IMR-90 (cell line): ENCODE measurements around the gene METTL17. TPM values are rescaled to one million over a fixed set of nuclear protein-coding genes. Genes with fewer than 3 reads are reported as not detected.

Experiments
- ATAC-seq: fragments of 200-7000 bp; cut with Tn5 transposase; 2 replicates; pipeline ENCODE4 v1.9.1; 2020; ENCODE audit warnings: low read depth, mild to moderate bottlenecking, moderate library complexity
- BruUV-seq: library from RNA; stranded (reverse); fragments of 400-500 nt; replicated peaks from 2 replicates; lab custom pipeline; 2021; lab: Mats Ljungman, UMichigan
- CTCF ChIA-PET: fragments of 300-600 bp; formaldehyde crosslinking; extraction: SDS; loops from one replicate; lab custom pipeline; 2021; ENCODE audit warnings: antibody characterized with exemption; lab: Yijun Ruan, JAX
- POLR2A ChIA-PET: fragments of 300-600 bp; sonication (Branson Sonifier 250); formaldehyde crosslinking; loops from one replicate; lab custom pipeline; 2022; ENCODE audit warnings: antibody characterized with exemption; ENCODE audit not compliant: unreplicated experiment; lab: Charles Lee
- DNase-seq: peaks from one replicate; pipeline ENCODE4 v3.0.0; 2013
- H2AFZ ChIP-seq: replicated peaks from 2 replicates; pipeline ENCODE3; 2013; ENCODE audit warnings: low read length, mild to moderate bottlenecking; ENCODE audit not compliant: poor library complexity
- H2AK5ac ChIP-seq: 2 replicates; pipeline ENCODE4 v1.6.1; 2013; ENCODE audit warnings: low read depth, low read length, inconsistent platforms
- H2AK9ac ChIP-seq: replicated peaks from 2 replicates; pipeline ENCODE3; 2013; ENCODE audit warnings: mild to moderate bottlenecking, low read depth, low read length, moderate library complexity; ENCODE audit not compliant: poor library complexity
- H2BK120ac ChIP-seq: 2 replicates; pipeline ENCODE4 v1.6.1; 2013; ENCODE audit warnings: low read depth, low read length, inconsistent platforms
- H2BK15ac ChIP-seq: 3 replicates; pipeline ENCODE4 v1.6.1; 2013; ENCODE audit warnings: low read depth, low read length, inconsistent platforms
- H2BK20ac ChIP-seq: 2 replicates; pipeline ENCODE4 v1.6.1; 2013; ENCODE audit warnings: low read depth, mild to moderate bottlenecking, inconsistent platforms, low read length, moderate library complexity
- H2BK5ac ChIP-seq: 2 replicates; pipeline ENCODE4 v1.6.1; 2013; ENCODE audit warnings: mild to moderate bottlenecking, low read depth, low read length, inconsistent platforms; ENCODE audit not compliant: poor library complexity, severe bottlenecking
- H3K14ac ChIP-seq: replicated peaks from 2 replicates; pipeline ENCODE4 v1.6.1; 2013; ENCODE audit warnings: low read depth, low read length, inconsistent platforms
- H3K18ac ChIP-seq: 2 replicates; pipeline ENCODE4 v1.6.1; 2013; ENCODE audit warnings: low read depth, low read length, control low read depth
- H3K23ac ChIP-seq: 2 replicates; pipeline ENCODE4 v1.6.1; 2013; ENCODE audit warnings: low read depth, low read length, inconsistent platforms
- H3K27ac ChIP-seq: 2 replicates; pipeline ENCODE4 v1.5.1; 2013; ENCODE audit warnings: mild to moderate bottlenecking, control low read depth, low read length; ENCODE audit not compliant: insufficient read depth
- H3K27me3 ChIP-seq: 2 replicates; pipeline ENCODE4 v1.6.1; 2013; ENCODE audit warnings: low read length; ENCODE audit not compliant: control insufficient read depth, insufficient read depth
- H3K36me3 ChIP-seq: 2 replicates; pipeline ENCODE4 v1.6.1; 2013; ENCODE audit warnings: low read length, mixed read lengths; ENCODE audit not compliant: control insufficient read depth, insufficient read depth
- H3K4ac ChIP-seq: 2 replicates; pipeline ENCODE4 v1.6.1; 2013; ENCODE audit warnings: low read depth, low read length, inconsistent platforms
- H3K4me1 ChIP-seq: 2 replicates; pipeline ENCODE4 v1.6.1; 2013; ENCODE audit warnings: low read length, mixed read lengths; ENCODE audit not compliant: control insufficient read depth, insufficient read depth
- H3K4me2 ChIP-seq: 2 replicates; pipeline ENCODE4 v1.6.1; 2013; ENCODE audit warnings: low read depth, mild to moderate bottlenecking, control low read depth, low read length, moderate library complexity
- H3K4me3 ChIP-seq: 2 replicates; pipeline ENCODE4 v1.5.1; 2013; ENCODE audit warnings: low read depth, mild to moderate bottlenecking, control low read depth, low read length, moderate library complexity; ENCODE audit not compliant: insufficient read depth
- H3K56ac ChIP-seq: 2 replicates; pipeline ENCODE4 v1.6.1; 2013; ENCODE audit warnings: low read length, inconsistent platforms; ENCODE audit not compliant: insufficient read depth; ENCODE audit errors: extremely low read depth
- H3K79me1 ChIP-seq, 2 experiments: 2 replicates each; pipeline ENCODE4 v1.6.1; 2013; ENCODE audit warnings: low read length in 2 of 2, inconsistent platforms in 1 of 2, low read depth in 1 of 2
- H3K9ac ChIP-seq: 2 replicates; pipeline ENCODE4 v1.6.1; 2013; ENCODE audit warnings: low read depth, low read length, control low read depth
- H3K9me1 ChIP-seq: 2 replicates; pipeline ENCODE4 v1.6.1; 2013; ENCODE audit warnings: low read length, inconsistent platforms; ENCODE audit not compliant: insufficient read depth
- H3K9me3 ChIP-seq: 2 replicates; pipeline ENCODE4 v1.6.1; 2013; ENCODE audit warnings: low read length; ENCODE audit not compliant: control insufficient read depth, insufficient read depth
- H4K20me1 ChIP-seq: 2 replicates; pipeline ENCODE4 v1.6.1; 2013; ENCODE audit warnings: low read length, inconsistent platforms; ENCODE audit not compliant: insufficient read depth
- H4K5ac ChIP-seq: 2 replicates; pipeline ENCODE4 v1.6.1; 2013; ENCODE audit warnings: mild to moderate bottlenecking, low read depth, low read length, control low read depth
- H4K8ac ChIP-seq, 2 experiments: 2 replicates each; pipeline ENCODE4 v1.6.1; 2013; ENCODE audit warnings: low read depth in 2 of 2, low read length in 2 of 2, control low read depth in 1 of 2, inconsistent platforms in 1 of 2
- H4K91ac ChIP-seq: 2 replicates; pipeline ENCODE4 v1.6.1; 2013; ENCODE audit warnings: low read depth, low read length, inconsistent platforms; ENCODE audit not compliant: insufficient read depth
- CEBPB ChIP-seq: IDR thresholded peaks from 2 replicates; pipeline ENCODE4 v1.6.1; 2012; ENCODE audit warnings: low read depth, low read length, improper control_type of control experiment
- ELK1 ChIP-seq: fragments of 150-350 bp; IDR thresholded peaks from 2 replicates; pipeline ENCODE4 v1.6.1; 2016; ENCODE audit warnings: low read depth, mild to moderate bottlenecking, low read length, moderate library complexity, borderline replicate concordance
- FOS ChIP-seq: fragments of 150-350 bp; IDR thresholded peaks from 2 replicates; pipeline ENCODE4 v1.6.1; 2016; ENCODE audit warnings: low read depth, low read length
- MAFK ChIP-seq: IDR thresholded peaks from 2 replicates; pipeline ENCODE4 v1.6.1; 2012; ENCODE audit warnings: low read depth, low read length, improper control_type of control experiment
- POLR2A ChIP-seq: IDR thresholded peaks from 2 replicates; pipeline ENCODE4 v1.6.1; 2012; ENCODE audit warnings: mild to moderate bottlenecking, low read depth, low read length
- RAD21 ChIP-seq: IDR thresholded peaks from 2 replicates; pipeline ENCODE4 v1.6.1; 2012; ENCODE audit warnings: low read length, improper control_type of control experiment
- RFX5 ChIP-seq: IDR thresholded peaks from 2 replicates; pipeline ENCODE4 v1.8.0; 2012; ENCODE audit warnings: low read depth, mild to moderate bottlenecking, low read length, moderate library complexity
- USF2 ChIP-seq: fragments of 150-350 bp; IDR thresholded peaks from 2 replicates; pipeline ENCODE4 v1.6.1; 2017; ENCODE audit warnings: mild to moderate bottlenecking, antibody characterized with exemption, low read length, low read depth
- WGBS, 2 experiments: methylation state at CpG; one replicate each; pipeline versions ENCODE4 v1.1.5 to v1.1.7; 2013; ENCODE audit warnings: missing lambda C conversion rate in 2 of 2; ENCODE audit not compliant: insufficient read length in 1 of 2; ENCODE audit errors: extremely low coverage in 2 of 2; 5-methylcytosine and 5-hydroxymethylcytosine counted together
- dilution Hi-C: fragments of 300-500 bp; cut with HindIII; formaldehyde crosslinking; loops from one replicate; pipeline ENCODE4 v1.14.3; 2018; ENCODE audit warnings: low sequenced_read_pairs; ENCODE audit not compliant: unreplicated experiment
- in situ Hi-C: fragments of 300-500 bp; cut with MboI; formaldehyde crosslinking; loops from 3 replicates; pipeline ENCODE4 v1.14.3; 2019; ENCODE audit warnings: low sequenced_read_pairs, inconsistent platforms, mixed read lengths
- intact Hi-C: fragments of 100-400 bp; cut with micrococcal nuclease; formaldehyde crosslinking; loops from 2 replicates; pipeline ENCODE4 v1.10.0; 2022
- polyA plus RNA-seq, 3 experiments: library from polyadenylated mRNA; depleted of rRNA; stranded (reverse); fragments of >200 nt; gene quantifications; 2 replicates each; pipeline ENCODE4 v1.2.3, GENCODE V29; 2012; ENCODE audit warnings: low replicate concordance in 1 of 3
- total RNA-seq: library from RNA; depleted of rRNA; stranded (reverse); fragments of >200 nt; gene quantifications from 2 replicates; pipeline ENCODE4 v1.2.3, GENCODE V29; 2012

The METTL17 gene
- total and polyA plus RNA-seq, 2 of the 4 experiments (the other 2 are of a cell fraction) = 32.8 to 69.7 TPM

- Histone ChIP-seq H4K91ac (no peak overlapping the region), H4K8ac (no peak overlapping the region), H3K56ac (no peak overlapping the region), H3K27ac (no peak overlapping the region), H3K23ac (no peak overlapping the region), H4K5ac (no peak overlapping the region), H3K4ac (no peak overlapping the region), H3K9me3 (no peaks in the 10 kb centered on the region), H3K4me2 (no peak overlapping the region), H3K4me1 (no peaks in the 10 kb centered on the region), H3K27me3 (peaks cover 62% of the 10 kb centered on the region), H2AK9ac (no peak overlapping the region), H2AFZ (no peak overlapping the region), H3K4me3 (no peak overlapping the region), H2BK15ac (no peak overlapping the region), H3K18ac (no peak overlapping the region), H3K9ac (no peak overlapping the region), H3K9me1 (no peaks in the 10 kb centered on the region), H3K36me3 (no peaks in the 10 kb centered on the region), H2BK5ac (no peak overlapping the region), H2AK5ac (no peak overlapping the region), H2BK20ac (no peak overlapping the region), H3K14ac (no peak overlapping the region), H2BK120ac (no peak overlapping the region), H3K79me1 (no peaks in the 10 kb centered on the region), H4K20me1 (no peaks in the 10 kb centered on the region)
- TF ChIP-seq RAD21 = no peak
- TF ChIP-seq ELK1 = no peak
- TF ChIP-seq MAFK = no peak
- no peak for TF ChIP-seq RFX5
- no peak for TF ChIP-seq USF2
- no peak for TF ChIP-seq CEBPB
- no peak for TF ChIP-seq FOS
- TF ChIP-seq POLR2A = no peak
- in situ Hi-C loops = no loop called here
- ChIA-PET CTCF (no interaction called here), POLR2A (no interaction called here)
- dilution Hi-C loops = no loop called here
- WGBS, 2 experiments = no CpG with 5 or more reads among the region's 3 CpGs
- DNase-seq = no peak
- intact Hi-C loops = no loop called here
- no TSS peak for BruUV-seq
- ATAC-seq = no peak
These were observed 37.2 kb downstream of the METTL17 start for GRCh38 chr14:21026988-21027315.
